Measurements from ENCODE around the gene USH2A.

Gene USH2A

DNA sequence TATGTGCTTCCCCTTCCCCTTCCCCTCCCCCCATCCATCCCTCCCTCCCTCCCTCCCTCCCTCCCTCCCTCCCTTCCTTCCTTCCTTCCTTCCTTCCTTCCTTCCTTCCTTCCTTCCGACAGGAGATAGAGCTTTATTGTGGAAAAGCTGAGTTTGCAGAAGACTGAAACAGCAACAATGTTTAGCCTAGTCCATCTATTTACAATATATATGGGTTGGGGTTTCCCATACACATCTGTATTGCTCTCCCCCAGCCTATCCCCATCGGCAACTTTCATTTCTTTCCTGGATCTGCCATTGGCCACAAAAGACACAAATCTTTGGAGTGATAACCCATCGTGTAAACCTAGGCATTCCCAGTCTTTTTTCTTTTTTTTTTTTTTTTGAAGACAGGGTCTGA lies 222.3 kb downstream of the USH2A start:
- Histone ChIP-seq H2AFZ (ENCODE audit: low read length) (no peak overlapping the region), H3K4me2 (ENCODE audit: low read depth, low read length) (no peak overlapping the region), H3K27ac (ENCODE audit: low read length) (no peak overlapping the region), H3F3A (ENCODE audit: insufficient read depth, low read length) (no peaks in the 10 kb centered on the region), H3K4me1 (ENCODE audit: low read length) (no peaks in the 10 kb centered on the region), H4K20me1 (ENCODE audit: insufficient read depth, low read length) (no peaks in the 10 kb centered on the region), H3K27me3 (replicated peaks; ENCODE audit: insufficient read depth, low read length) (no peaks in the 10 kb centered on the region), H3K79me2 (ENCODE audit: low read length) (no peaks in the 10 kb centered on the region), H3K9me2 (replicated peaks; ENCODE audit: insufficient read depth, low read length) (no peaks in the 10 kb centered on the region), H3K4me3 (ENCODE audit: low read length) (no peak overlapping the region), H3K36me3 (replicated peaks; ENCODE audit: insufficient read depth, low read length) (no peaks in the 10 kb centered on the region), H3K9ac (ENCODE audit: low read length) (no peak overlapping the region), H3K9me3 (replicated peaks; ENCODE audit: insufficient read depth, low read length) (no peaks in the 10 kb centered on the region)
- TF ChIP-seq EZH2phosphoT487 (IDR thresholded peaks at IDR 0.05; ENCODE audit: low read length), result no peak
- TF ChIP-seq EZH2 (optimal IDR thresholded peaks at IDR 0.05; ENCODE audit: low read depth, low read length), result no peak
- TF ChIP-seq, protein P1, sequence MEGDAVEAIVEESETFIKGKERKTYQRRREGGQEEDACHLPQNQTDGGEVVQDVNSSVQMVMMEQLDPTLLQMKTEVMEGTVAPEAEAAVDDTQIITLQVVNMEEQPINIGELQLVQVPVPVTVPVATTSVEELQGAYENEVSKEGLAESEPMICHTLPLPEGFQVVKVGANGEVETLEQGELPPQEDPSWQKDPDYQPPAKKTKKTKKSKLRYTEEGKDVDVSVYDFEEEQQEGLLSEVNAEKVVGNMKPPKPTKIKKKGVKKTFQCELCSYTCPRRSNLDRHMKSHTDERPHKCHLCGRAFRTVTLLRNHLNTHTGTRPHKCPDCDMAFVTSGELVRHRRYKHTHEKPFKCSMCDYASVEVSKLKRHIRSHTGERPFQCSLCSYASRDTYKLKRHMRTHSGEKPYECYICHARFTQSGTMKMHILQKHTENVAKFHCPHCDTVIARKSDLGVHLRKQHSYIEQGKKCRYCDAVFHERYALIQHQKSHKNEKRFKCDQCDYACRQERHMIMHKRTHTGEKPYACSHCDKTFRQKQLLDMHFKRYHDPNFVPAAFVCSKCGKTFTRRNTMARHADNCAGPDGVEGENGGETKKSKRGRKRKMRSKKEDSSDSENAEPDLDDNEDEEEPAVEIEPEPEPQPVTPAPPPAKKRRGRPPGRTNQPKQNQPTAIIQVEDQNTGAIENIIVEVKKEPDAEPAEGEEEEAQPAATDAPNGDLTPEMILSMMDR (IDR thresholded peaks at IDR 0.05; ENCODE audit: low read length), result no peak
- no peak for DNase-seq

DNA sequence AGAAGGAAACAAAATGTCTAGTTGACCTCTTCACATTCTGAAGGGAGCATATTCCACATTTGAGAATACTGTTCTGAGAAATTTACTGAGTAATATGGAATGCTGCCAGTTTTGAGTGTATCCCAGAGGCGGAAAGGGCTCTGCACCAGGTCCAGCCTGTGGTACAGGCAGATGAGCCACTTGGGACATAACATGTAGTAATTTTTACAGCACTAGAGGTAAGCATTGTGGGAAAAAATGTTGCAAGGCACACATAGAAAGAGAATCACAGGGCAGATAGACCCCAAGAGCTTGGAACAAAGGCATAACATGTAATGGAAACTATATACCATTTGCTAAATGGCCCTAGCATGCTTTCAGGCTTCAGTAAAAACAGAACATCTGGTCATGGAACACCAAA lies 228.5 kb downstream of the USH2A start:
- Histone ChIP-seq H3F3A (ENCODE audit: insufficient read depth, low read length) (no peaks in the 10 kb centered on the region), H3K4me1 (ENCODE audit: low read length) (no peaks in the 10 kb centered on the region), H3K4me3 (ENCODE audit: low read length) (no peak overlapping the region), H3K9me3 (replicated peaks; ENCODE audit: insufficient read depth, low read length) (no peaks in the 10 kb centered on the region), H3K9me2 (replicated peaks; ENCODE audit: insufficient read depth, low read length) (no peaks in the 10 kb centered on the region), H3K9ac (ENCODE audit: low read length) (no peak overlapping the region), H4K20me1 (ENCODE audit: insufficient read depth, low read length) (no peaks in the 10 kb centered on the region), H2AFZ (ENCODE audit: low read length) (no peak overlapping the region), H3K4me2 (ENCODE audit: low read depth, low read length) (no peak overlapping the region), H3K36me3 (replicated peaks; ENCODE audit: insufficient read depth, low read length) (no peaks in the 10 kb centered on the region), H3K79me2 (ENCODE audit: low read length) (no peaks in the 10 kb centered on the region), H3K27me3 (replicated peaks; ENCODE audit: insufficient read depth, low read length) (no peaks in the 10 kb centered on the region), H3K27ac (ENCODE audit: low read length) (no peak overlapping the region)
- TF ChIP-seq EZH2 (optimal IDR thresholded peaks at IDR 0.05; ENCODE audit: low read depth, low read length) (no peak), EZH2phosphoT487 (IDR thresholded peaks at IDR 0.05; ENCODE audit: low read length) (no peak)
- TF ChIP-seq, protein P1 (IDR thresholded peaks at IDR 0.05; ENCODE audit: low read length), result no peak
- DNase-seq, result no peak

DNA sequence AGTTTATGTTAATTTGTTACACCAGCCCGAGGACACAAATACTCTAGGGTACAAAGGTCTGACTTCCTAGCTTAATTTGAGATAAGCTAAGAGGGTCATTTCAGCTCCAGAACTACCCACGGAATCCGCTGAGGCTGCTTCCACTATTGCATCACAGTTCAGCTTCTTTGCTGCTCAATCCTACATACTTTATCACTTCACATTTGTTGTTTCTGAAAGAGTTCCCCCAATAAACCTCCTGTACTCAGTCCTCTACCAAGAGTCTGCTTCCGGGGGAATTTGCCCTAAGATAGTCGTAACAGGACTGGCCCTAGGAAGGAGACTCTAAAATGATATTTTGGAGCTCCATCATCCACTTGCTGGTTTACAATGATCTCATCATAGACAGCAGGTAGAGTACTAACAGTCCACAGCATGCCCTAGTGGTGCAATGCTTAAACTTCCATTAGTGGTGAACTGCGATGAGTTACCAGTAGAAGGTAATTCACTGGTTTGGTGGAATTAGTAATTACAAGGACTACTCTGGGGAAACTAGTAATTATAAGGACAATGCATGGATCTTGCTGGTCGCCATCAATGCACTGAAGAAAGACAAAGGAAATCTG lies 229.3 kb downstream of the USH2A start:
- Histone ChIP-seq H3K79me2 (ENCODE audit: low read length) (no peaks in the 10 kb centered on the region), H3F3A (ENCODE audit: insufficient read depth, low read length) (no peaks in the 10 kb centered on the region), H3K9ac (ENCODE audit: low read length) (no peak overlapping the region), H3K27me3 (replicated peaks; ENCODE audit: insufficient read depth, low read length) (no peaks in the 10 kb centered on the region), H3K4me1 (ENCODE audit: low read length) (no peaks in the 10 kb centered on the region), H3K4me2 (ENCODE audit: low read depth, low read length) (no peak overlapping the region), H3K4me3 (ENCODE audit: low read length) (no peak overlapping the region), H2AFZ (ENCODE audit: low read length) (no peak overlapping the region), H4K20me1 (ENCODE audit: insufficient read depth, low read length) (no peaks in the 10 kb centered on the region), H3K9me2 (replicated peaks; ENCODE audit: insufficient read depth, low read length) (no peaks in the 10 kb centered on the region), H3K36me3 (replicated peaks; ENCODE audit: insufficient read depth, low read length) (no peaks in the 10 kb centered on the region), H3K9me3 (replicated peaks; ENCODE audit: insufficient read depth, low read length) (no peaks in the 10 kb centered on the region), H3K27ac (ENCODE audit: low read length) (no peak overlapping the region)
- no peak for DNase-seq
- no peak for TF ChIP-seq EZH2phosphoT487 (IDR thresholded peaks at IDR 0.05; ENCODE audit: low read length)

DNA sequence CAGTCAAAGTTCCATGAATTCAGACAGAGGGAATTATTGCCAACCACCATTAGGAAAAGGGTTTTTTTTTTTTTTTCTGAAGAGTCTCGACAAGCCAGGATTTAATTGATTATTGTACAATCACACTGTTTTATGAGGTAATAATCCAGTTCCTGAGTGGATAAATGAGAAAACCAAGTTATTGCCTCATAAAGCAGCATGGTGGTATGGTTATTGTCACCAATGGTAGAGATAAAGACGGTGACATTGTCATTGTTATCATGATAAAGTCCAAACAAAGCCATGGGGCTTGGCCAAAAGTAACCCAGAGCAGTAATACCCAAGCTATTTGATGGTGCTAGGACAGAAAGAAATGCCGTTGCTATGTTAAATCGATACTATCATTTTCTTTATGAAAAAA lies 232.8 kb downstream of the USH2A start:
- no peaks in the 10 kb centered on the region for H3K4me1 ChIP-seq (ENCODE audit: low read length)
- no peaks in the 10 kb centered on the region for H4K20me1 ChIP-seq (ENCODE audit: insufficient read depth, low read length)
- H3K9ac ChIP-seq (ENCODE audit: low read length), result no peak overlapping the region
- H3K79me2 ChIP-seq (ENCODE audit: low read length), result no peaks in the 10 kb centered on the region
- no peaks in the 10 kb centered on the region for H3K27me3 ChIP-seq (replicated peaks; ENCODE audit: insufficient read depth, low read length)
- H3K4me2 ChIP-seq (ENCODE audit: low read depth, low read length), result no peak overlapping the region
- H3K9me3 ChIP-seq (replicated peaks; ENCODE audit: insufficient read depth, low read length), result no peaks in the 10 kb centered on the region
- H3F3A ChIP-seq (ENCODE audit: insufficient read depth, low read length), result no peaks in the 10 kb centered on the region
- no peak overlapping the region for H2AFZ ChIP-seq (ENCODE audit: low read length)
- no peak for DNase-seq
- no peaks in the 10 kb centered on the region for H3K36me3 ChIP-seq (replicated peaks; ENCODE audit: insufficient read depth, low read length)
- TF ChIP-seq EZH2phosphoT487 (IDR thresholded peaks at IDR 0.05; ENCODE audit: low read length), result no peak
- TF ChIP-seq, protein P1 (IDR thresholded peaks at IDR 0.05; ENCODE audit: low read length), result no peak
- TF ChIP-seq EZH2 (optimal IDR thresholded peaks at IDR 0.05; ENCODE audit: low read depth, low read length), result no peak
- H3K9me2 ChIP-seq (replicated peaks; ENCODE audit: insufficient read depth, low read length), result no peaks in the 10 kb centered on the region
- H3K27ac ChIP-seq (ENCODE audit: low read length), result no peak overlapping the region
- H3K4me3 ChIP-seq (ENCODE audit: low read length), result no peak overlapping the region
